ENCODE results near the gene DMAC2.

GRCh38 chr19:41437944-41438574 lies 1.7 kb downstream of the DMAC2 start:
- TF ChIP-seq, protein P1, sequence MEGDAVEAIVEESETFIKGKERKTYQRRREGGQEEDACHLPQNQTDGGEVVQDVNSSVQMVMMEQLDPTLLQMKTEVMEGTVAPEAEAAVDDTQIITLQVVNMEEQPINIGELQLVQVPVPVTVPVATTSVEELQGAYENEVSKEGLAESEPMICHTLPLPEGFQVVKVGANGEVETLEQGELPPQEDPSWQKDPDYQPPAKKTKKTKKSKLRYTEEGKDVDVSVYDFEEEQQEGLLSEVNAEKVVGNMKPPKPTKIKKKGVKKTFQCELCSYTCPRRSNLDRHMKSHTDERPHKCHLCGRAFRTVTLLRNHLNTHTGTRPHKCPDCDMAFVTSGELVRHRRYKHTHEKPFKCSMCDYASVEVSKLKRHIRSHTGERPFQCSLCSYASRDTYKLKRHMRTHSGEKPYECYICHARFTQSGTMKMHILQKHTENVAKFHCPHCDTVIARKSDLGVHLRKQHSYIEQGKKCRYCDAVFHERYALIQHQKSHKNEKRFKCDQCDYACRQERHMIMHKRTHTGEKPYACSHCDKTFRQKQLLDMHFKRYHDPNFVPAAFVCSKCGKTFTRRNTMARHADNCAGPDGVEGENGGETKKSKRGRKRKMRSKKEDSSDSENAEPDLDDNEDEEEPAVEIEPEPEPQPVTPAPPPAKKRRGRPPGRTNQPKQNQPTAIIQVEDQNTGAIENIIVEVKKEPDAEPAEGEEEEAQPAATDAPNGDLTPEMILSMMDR (IDR thresholded peaks at IDR 0.05): no peak
- no peak for TF ChIP-seq POLR2AphosphoS5 (IDR thresholded peaks at IDR 0.05)
